ENCODE results near the gene TSPAN13.

Gene TSPAN13

DNA sequence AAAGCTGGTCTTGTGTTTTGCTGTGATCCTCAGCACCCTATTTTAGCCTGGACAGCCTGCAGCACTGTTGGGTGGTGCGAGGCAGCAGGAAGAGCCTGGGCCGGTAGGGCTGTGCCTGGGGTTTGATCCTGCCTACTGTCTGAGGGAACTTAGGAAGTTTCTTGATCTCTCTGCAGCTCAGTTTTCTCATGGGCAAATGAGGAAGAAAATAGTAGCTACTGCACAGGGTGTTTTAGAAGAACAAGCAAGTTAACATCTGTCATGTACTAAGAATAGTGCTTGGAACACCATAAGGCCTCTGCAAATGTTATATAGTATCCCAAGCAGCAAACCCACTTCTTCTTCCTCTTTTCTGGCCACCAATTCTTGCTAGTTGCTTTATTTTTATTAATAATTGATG lies 63.3 kb downstream of the TSPAN13 start:
- DNase-seq: no peak

GRCh38 chr7:16817536-16817935 lies 64.0 kb downstream of the TSPAN13 start:
- no peak for DNase-seq

GRCh38 chr7:16818732-16819131 lies 65.2 kb downstream of the TSPAN13 start:
- DNase-seq: no peak

DNA sequence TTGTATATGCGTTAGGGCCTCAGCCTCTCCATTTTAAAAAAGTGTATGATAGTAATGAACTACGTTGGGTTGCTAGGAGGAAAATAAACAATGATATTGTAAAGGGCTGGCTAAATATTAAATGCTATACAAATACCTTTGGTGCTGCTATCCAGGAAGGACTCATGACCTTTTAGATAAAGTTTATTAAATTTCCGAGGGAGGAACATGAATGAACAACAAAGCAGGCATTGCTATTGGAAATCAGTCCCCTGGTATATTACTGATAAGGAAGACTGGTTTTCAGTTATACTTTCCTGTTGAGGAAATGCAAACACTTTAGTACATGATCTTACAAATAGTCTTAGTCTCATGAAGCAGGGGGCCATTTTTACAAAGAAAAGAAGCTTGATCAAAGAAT lies 68.5 kb downstream of the TSPAN13 start:
- no peak for DNase-seq

DNA sequence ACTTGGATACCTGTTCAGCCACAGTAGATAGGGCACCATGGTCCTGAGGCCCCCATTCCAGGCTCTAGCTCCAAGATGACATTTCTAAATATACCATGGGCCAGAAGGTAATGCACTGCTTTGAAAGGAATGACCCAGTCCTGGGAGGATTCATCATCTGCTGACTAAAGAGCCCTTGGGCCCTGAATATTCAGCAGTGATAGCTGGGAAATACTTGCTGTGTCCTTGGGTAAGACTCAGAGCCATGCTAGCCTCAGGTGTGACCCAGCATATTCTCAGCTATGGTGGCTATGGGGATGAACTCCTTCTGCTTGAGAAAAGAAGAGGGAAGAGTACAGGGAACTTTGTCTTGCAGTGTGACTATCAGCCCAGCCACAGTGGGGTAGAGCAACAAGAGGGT lies 72.5 kb downstream of the TSPAN13 start:
- no peak for DNase-seq

DNA sequence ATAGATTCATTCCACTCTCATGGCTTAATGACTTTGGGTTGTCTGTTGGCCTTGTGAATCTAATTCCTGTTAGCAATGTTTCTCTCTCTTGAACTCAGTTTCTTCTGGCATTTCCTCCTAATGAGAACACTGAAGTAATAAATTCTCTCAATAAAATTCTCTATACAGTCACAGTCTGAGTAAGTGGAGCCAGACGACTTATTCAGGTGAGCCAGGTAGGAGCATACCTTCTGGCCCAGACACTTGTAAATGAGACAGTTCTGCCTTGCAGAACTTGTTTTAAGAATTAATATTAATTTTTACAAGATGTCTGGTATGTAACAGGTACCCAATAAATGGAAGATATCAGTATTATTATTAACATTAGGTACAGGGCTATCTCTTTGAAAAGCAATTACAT lies 79.8 kb downstream of the TSPAN13 start:
- DNase-seq: no peak

Data from amniotic stem cell (primary cell).